GM19468 (cell line): ENCODE results near the gene ZNF2.

ENCODE experiments used
- ATAC-seq: cut with Tn5 transposase; IDR thresholded peaks from one replicate; pipeline ENCODE4 v1.9.1; 2021; ENCODE audit warnings: mild to moderate bottlenecking, moderate library complexity, moderate number of reproducible peaks; ENCODE audit not compliant: unreplicated experiment; ENCODE audit errors: extremely low read depth

The ZNF2 gene

GRCh38 chr2:95203911-95204310 lies 38.3 kb downstream of the ZNF2 start:
- ATAC-seq = no peak

- ATAC-seq = no peak
These were observed 38.8 kb downstream of the ZNF2 start for GRCh38 chr2:95204396-95204795.

DNA sequence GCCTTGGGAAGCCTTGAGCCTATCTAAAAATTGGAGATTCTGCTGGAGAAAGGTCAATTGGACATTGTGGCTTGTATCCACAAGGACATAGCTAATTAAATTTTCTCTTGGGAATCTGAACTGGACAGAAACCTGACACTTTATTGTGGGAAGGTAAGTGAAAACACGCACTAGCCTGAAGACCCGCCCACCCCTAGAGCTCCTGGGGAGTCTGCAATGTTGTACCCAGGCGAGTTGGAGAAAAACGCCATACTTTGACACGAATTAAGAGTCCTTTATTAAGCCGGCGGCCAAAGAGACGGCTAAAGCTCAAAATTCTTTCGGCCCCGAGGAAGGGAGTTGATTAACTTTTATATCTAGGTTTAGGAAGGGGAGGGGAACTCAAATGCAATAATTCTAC lies 40.5 kb downstream of the ZNF2 start:
- no peak for ATAC-seq

DNA sequence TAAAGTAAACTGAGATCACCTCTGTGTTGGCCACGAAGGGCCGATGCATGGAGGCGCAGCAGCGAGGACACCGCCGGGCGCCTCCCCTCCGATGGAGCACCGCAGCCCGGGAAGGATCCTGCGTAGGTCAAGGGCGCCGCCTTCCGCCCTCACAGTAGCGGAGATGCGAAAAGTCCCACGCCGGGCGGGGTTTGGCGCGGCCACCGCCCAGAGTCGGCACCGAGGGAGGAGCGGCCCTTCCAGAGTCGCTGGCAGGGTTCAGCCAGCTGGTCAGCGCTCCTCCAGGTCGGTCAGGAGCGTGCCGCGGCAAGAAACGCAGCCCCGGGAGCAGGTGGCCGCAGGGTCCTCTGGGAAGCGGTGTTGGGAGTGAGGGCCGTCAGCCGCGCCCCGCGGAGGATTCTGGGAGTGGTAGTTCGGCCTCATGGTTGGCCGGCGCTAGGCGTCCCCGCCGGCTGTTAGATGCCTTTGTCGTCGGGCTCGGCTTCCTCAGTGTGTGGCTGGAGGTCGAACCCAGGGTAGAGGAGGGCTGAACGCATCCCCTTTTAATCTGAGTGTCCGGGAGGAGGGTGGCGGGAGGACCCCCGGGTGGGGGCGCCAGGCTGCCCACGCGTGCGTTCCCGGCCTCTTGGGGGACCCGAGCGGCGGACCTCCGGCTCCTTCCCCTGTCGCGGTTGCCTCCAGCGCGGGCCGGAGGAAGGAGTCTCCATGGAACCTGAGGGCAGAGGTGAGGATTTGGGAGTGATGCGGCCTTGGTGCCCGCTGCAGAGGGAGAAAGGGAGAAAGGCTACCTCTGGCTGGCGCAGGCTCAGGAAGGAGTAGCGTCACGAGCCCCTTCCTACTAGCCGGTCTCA lies 41.7 kb downstream of the ZNF2 start, which contains the start of gene ZNF892:
ZNF892 (plus strand) TSS at position 411 of the 851 bp plus-strand sequence; CDS start at position 706, 295 bp downstream.
- ATAC-seq = peak; percentile 97

GRCh38 chr2:95208106-95208505 lies 42.5 kb downstream of the ZNF2 start:
- no peak for ATAC-seq

GRCh38 chr2:95215018-95215612 lies 49.5 kb downstream of the ZNF2 start:
- no peak for ATAC-seq

- ATAC-seq = no peak
These were observed 54.8 kb downstream of the ZNF2 start for GRCh38 chr2:95220449-95220848.

DNA sequence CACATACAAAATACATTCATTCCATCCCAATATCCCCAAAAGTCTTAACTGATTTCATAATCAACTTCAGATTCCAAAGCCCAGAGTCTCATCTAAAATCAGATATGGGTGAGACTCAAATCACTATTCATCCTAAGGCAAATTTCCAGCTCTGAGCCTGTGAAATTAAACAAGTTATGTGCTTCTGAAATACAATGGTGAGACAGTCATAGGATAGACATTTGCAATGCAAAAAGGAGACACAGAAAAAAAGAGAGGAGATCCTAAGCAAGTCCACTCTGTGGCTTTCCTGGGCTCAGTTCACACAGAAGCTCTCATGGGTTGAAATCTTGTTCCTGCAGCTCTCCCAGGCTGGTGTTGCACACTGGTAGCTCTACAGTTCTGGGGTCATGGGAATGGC lies 60.0 kb downstream of the ZNF2 start:
- ATAC-seq = no peak

DNA sequence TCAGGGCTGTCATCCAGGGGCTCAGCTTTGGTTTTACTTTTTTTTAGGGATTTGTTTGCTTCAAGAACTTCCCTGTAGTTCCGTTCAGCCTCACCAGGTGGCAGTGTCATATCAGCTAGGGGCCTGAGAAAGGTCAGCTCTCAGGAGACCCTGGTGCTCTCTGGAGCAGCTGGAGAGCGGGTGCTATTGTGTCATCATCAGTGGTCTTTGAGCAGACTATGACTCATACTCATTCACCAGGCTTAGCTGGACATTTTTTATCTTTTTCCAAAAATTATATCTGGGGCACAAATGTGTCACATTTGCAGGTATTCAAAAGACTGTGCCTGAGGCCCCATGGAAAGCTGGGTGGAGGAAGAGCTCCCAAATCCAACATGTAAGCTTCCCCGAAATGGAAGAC lies 66.1 kb downstream of the ZNF2 start:
- no peak for ATAC-seq

DNA sequence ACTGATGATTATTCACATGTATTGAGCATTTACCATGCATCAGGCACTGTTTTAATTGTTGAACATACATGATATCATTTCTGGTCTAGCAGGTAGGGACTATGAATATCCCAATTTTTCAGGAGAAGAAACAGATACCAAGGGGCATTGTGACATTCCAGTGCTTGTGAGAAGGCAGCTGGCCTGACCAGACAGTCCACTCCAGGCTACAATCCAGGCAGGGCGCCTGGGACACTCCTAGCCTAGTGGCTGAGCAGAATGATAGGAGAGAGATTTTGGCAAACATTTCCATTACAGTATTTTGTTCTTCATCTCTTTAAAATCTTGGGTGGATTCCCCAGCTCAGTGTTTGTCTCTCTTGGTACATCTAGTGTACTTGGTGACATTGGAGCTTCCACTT lies 66.6 kb downstream of the ZNF2 start:
- ATAC-seq = no peak
